CD4-positive, alpha-beta T cell treated with Interleukin-15 for 1 hour (primary cell): ENCODE results near the gene ZFYVE27.
A peak's percentile ranks its signal among the peaks of the same experiment; 100 is the strongest.
"Not testable (repeated sequence)": the region's sequence is repeated elsewhere in the genome, so short reads cannot be mapped to it uniquely, and the experiment has no call there.

Source experiments
- DNase-seq: peaks from one replicate; pipeline ENCODE4 v3.0.0-alpha.2; 2020

ZFYVE27 gene

GRCh38 chr10:97736902-97737769 lies at the start of gene ZFYVE27:
ZFYVE27 (plus strand) TSS chr10:97737128; CDS start chr10:97738478, 1,350 bp downstream.
- peak; percentile 95 for DNase-seq

- DNase-seq = no peak
Measured at GRCh38 chr10:97687785-97688781, 48.8 kb upstream of the ZFYVE27 start.

GRCh38 chr10:97689559-97690020 lies 47.3 kb upstream of the ZFYVE27 start:
- peak; percentile 74 for DNase-seq

GRCh38 chr10:97690133-97690532 lies 46.8 kb upstream of the ZFYVE27 start:
- DNase-seq = no peak

GRCh38 chr10:97698072-97698655 lies 38.8 kb upstream of the ZFYVE27 start:
- not testable (repeated sequence) for DNase-seq

- DNase-seq = peak; percentile 53
Measured at GRCh38 chr10:97701438-97702069, 35.4 kb upstream of the ZFYVE27 start.

GRCh38 chr10:97703398-97704067 lies 33.4 kb upstream of the ZFYVE27 start:
- no peak for DNase-seq

GRCh38 chr10:97704341-97704740 lies 32.6 kb upstream of the ZFYVE27 start:
- DNase-seq = no peak

- DNase-seq = no peak
Measured at GRCh38 chr10:97705006-97705670, 31.8 kb upstream of the ZFYVE27 start.

- no peak for DNase-seq
Measured at GRCh38 chr10:97707134-97707861, 29.6 kb upstream of the ZFYVE27 start.

- DNase-seq = no peak
Measured at GRCh38 chr10:97708167-97708566, 28.8 kb upstream of the ZFYVE27 start.

GRCh38 chr10:97708976-97709946 lies 27.7 kb upstream of the ZFYVE27 start:
- no peak for DNase-seq

GRCh38 chr10:97711640-97712572 lies 25.0 kb upstream of the ZFYVE27 start:
- no peak for DNase-seq

GRCh38 chr10:97713339-97713825 lies 23.5 kb upstream of the ZFYVE27 start, which contains the start of gene MARVELD1:
MARVELD1 (plus strand) TSS chr10:97713730; CDS start chr10:97713877, 147 bp downstream.
- no peak for DNase-seq

- DNase-seq = peak; percentile 59
Measured at GRCh38 chr10:97713826-97714400, 23.0 kb upstream of the ZFYVE27 start.

GRCh38 chr10:97714401-97715258 lies 22.3 kb upstream of the ZFYVE27 start:
- peak; percentile 44 for DNase-seq
